ENCODE results near the gene PGAM2.

PGAM2 gene

DNA sequence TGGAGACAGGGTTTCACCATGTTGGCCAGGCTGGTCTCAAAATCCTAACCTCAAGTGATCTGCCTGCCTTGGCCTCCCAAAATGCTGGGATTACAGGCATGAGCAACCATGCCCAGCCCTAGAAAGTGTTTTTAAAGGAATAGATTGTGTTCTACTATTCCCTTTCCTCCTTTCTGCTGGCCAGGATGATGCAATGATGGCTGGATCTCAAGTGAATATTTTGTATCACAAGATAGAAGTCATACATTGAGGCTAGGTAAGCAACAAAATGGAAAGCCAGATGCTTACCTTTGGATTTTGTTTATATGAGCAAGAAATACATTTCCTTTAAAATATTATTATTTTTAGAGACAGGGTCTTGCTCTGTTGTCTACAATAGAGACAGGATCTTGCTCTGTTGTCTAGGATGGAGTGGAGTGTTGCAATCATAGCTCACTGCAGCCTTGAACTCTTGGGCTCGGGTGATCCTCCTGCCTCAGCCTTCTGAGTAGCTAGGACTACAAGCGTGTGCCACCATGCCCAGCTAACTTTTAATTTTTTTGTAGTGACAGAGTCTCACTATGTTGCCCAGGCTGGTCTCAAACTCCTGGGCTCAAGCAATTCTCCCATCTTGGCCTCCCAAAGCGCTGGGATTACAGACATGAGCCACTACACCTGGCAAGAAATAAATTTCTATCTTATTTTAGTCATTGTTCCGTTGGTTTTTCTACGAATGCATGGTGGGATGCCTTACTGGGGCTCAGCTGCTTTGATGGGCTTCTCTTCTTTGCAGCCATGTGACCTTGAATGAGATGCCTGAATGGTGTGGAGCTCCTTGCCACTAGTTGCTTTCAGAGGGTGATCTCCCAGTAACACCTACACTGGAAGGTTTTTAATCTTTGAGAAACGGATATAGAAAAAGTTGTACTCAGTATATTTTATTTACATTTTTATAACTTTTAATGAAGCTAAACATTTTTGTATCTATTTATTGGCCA, 33.0 kb upstream of the PGAM2 start:
- CTCF ChIA-PET, result interaction anchor here (0.7 to 1.6 kb wide), 4 partner anchors 11 to 34 kb away, joined by 3 to 6 read pairs (median 3); no protein-coding TSS in a partner anchor
- no peak overlapping the region for H3K27ac ChIP-seq (ENCODE audit: extremely low read depth, low read depth, low read length)
- POLR2A ChIA-PET, result no interaction called here
- no peaks in the 10 kb centered on the region for H3K36me3 ChIP-seq (ENCODE audit: control insufficient read depth in 2 of 2, insufficient read depth in 1 of 2, low read length in 2 of 2)
- no peak overlapping the region for H3K4me3 ChIP-seq (ENCODE audit: low read depth, low read length)
- H3K9me3 ChIP-seq (ENCODE audit: control insufficient read depth, insufficient read depth, low read depth, low read length), result no peaks in the 10 kb centered on the region
- H3K4me1 ChIP-seq (ENCODE audit: control insufficient read depth, insufficient read depth, low read length), result no peaks in the 10 kb centered on the region; the same call in 1 of the 2 replicates
- TF ChIP-seq ZNF335 (tag by site-specific recombination; conservative IDR thresholded peaks at IDR 0.05), result peak; percentile 8
- TF ChIP-seq ZNF585B (tag by site-specific recombination; IDR thresholded peaks at IDR 0.05), result no peak

DNA sequence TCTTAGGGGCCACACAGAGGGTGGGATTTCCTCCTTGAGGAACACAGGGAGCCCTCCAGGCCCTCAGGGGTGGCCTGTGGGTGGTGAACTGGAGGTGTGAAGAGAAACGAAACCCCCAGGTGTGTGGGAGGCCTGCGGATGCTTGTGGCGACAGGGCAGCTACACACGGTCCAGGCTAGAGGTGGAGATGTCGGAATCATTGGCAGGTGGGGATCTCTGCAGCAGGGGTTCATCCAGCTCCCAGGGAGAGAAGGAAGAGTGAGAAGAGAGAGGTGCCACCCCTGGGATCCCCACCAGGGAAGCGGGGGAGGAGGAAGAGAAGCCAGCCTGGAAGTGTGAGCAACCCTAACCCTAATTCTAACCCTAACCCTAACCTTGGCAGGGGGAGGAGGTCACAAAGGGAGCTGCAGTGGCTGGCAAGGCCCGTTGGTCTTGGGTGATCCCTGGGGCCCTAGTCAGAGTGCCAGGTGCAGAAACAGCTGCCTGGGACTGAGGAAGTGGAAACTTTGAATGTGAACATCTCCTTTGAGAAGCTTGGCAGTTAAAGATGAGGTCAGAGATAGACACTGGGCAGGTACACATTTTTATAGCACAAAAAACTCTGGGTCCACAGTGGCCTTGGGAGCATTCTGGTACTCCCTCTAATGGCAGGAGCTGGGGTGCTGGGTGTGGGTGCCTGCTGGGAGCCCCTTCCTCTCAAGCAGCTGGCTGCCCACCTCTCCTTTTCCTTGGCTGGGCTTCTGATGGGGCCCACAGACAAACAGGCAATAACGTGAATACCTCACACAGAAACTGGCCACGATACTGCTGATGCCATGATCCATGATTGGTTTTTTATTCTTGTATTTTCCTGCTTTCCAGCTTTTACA, 31.9 kb upstream of the PGAM2 start:
- POLR2A ChIA-PET, result no interaction called here
- no peaks in the 10 kb centered on the region; the same call in 1 of the 2 replicates for H3K4me1 ChIP-seq (ENCODE audit: control insufficient read depth, insufficient read depth, low read length)

DNA sequence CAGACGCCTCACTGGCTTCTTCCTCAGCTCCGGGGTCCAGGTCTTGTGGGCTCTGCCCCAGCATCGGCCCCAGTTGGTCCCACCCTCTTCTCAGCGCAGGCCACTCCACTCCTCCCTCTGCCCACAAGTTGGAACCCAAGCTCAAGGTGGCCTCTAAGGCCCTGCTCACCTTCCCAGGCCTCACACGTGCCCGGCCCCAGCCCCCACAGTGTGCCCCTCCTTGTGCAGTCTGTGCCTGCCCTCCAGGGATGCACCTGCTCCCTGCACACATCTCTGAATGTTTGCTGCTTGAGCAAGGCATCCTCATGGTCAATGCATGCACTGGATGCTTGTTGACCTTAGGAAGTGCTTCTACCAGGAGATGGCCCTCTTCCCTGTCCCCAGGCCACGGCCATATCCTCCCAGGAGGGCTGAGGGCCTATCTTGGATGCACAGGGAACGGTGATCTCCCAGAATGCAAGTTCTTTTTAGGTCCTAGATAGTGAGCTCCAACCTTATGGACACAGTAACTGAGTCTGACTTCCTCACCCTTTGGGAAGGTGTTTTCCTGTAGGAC, 31.0 kb upstream of the PGAM2 start:
- no peaks in the 10 kb centered on the region; the same call in 1 of the 2 replicates for H3K4me1 ChIP-seq (ENCODE audit: control insufficient read depth, insufficient read depth, low read length)
- no peak overlapping the region for H3K27ac ChIP-seq (ENCODE audit: extremely low read depth, low read depth, low read length)
- TF ChIP-seq BCL11A (tag by site-specific recombination; IDR thresholded peaks at IDR 0.05; ENCODE audit: low read depth), result no peak
- no peak for TF ChIP-seq EGR2 (tag by site-specific recombination; IDR thresholded peaks at IDR 0.05; ENCODE audit: low read depth)
- no peak for TF ChIP-seq SCRT1 (tag by site-specific recombination; IDR thresholded peaks at IDR 0.05; ENCODE audit: borderline replicate concordance)
- no peak overlapping the region for H3K4me3 ChIP-seq (ENCODE audit: low read depth, low read length)
- ChIA-PET POLR2A (no interaction called here), CTCF (interaction anchor here (0.7 kb wide), 1 partner anchor 127 kb away, joined by 4 read pairs; no protein-coding TSS in a partner anchor)
- no peaks in the 10 kb centered on the region for H3K9me3 ChIP-seq (ENCODE audit: control insufficient read depth, insufficient read depth, low read depth, low read length)
- no peaks in the 10 kb centered on the region for H3K36me3 ChIP-seq (ENCODE audit: control insufficient read depth in 2 of 2, insufficient read depth in 1 of 2, low read length in 2 of 2)

More for the DNA sequence above, 31.9 kb upstream of the PGAM2 start:
- Histone ChIP-seq H3K4me3 (ENCODE audit: low read depth, low read length) (no peak overlapping the region), H3K36me3 (ENCODE audit: control insufficient read depth in 2 of 2, insufficient read depth in 1 of 2, low read length in 2 of 2) (no peaks in the 10 kb centered on the region), H3K9me3 (ENCODE audit: control insufficient read depth, insufficient read depth, low read depth, low read length) (no peaks in the 10 kb centered on the region), H3K27ac (ENCODE audit: extremely low read depth, low read depth, low read length) (no peak overlapping the region)
- TF ChIP-seq EGR2 (tag by site-specific recombination; IDR thresholded peaks at IDR 0.05; ENCODE audit: low read depth) (peak; percentile 81), ZFHX2 (tag by site-specific recombination; conservative IDR thresholded peaks at IDR 0.05) (peak; percentile 65), ZNF404 (tag by site-specific recombination; IDR thresholded peaks at IDR 0.05) (no peak), GLI4 (tag by site-specific recombination; IDR thresholded peaks at IDR 0.05) (no peak)
- TF ChIP-seq, protein P1, sequence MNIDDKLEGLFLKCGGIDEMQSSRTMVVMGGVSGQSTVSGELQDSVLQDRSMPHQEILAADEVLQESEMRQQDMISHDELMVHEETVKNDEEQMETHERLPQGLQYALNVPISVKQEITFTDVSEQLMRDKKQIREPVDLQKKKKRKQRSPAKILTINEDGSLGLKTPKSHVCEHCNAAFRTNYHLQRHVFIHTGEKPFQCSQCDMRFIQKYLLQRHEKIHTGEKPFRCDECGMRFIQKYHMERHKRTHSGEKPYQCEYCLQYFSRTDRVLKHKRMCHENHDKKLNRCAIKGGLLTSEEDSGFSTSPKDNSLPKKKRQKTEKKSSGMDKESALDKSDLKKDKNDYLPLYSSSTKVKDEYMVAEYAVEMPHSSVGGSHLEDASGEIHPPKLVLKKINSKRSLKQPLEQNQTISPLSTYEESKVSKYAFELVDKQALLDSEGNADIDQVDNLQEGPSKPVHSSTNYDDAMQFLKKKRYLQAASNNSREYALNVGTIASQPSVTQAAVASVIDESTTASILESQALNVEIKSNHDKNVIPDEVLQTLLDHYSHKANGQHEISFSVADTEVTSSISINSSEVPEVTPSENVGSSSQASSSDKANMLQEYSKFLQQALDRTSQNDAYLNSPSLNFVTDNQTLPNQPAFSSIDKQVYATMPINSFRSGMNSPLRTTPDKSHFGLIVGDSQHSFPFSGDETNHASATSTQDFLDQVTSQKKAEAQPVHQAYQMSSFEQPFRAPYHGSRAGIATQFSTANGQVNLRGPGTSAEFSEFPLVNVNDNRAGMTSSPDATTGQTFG (tag by site-specific recombination; IDR thresholded peaks at IDR 0.05; ENCODE audit: borderline replicate concordance), result no peak
- CTCF ChIA-PET, result interaction anchor here (0.6 to 0.7 kb wide), 3 partner anchors 19 to 126 kb away, joined by 3 to 4 read pairs (median 3); no protein-coding TSS in a partner anchor

DNA sequence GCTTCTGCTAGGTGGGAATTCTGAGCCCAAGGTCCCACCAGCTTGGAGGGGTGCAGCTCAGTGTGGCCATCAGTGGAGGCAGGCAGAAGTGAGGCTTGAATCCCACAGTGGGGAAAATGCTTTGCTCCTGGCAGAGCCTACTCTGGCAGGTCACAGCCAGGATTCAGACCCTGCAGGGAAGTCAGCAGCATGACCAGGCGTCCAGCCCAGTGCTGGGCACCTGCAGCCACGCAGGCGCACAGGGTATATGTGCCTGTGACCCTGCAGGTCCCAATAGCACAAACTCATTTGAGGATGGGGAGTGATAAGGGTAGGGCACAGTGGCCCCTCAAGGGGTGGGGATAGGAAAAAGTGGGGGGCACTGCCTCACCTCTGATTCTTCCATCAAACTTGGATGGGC, 30.4 kb upstream of the PGAM2 start:
- no peaks in the 10 kb centered on the region for H3K36me3 ChIP-seq (ENCODE audit: control insufficient read depth in 2 of 2, insufficient read depth in 1 of 2, low read length in 2 of 2)
- ChIA-PET POLR2A (no interaction called here), CTCF (no interaction called here)
- no peaks in the 10 kb centered on the region for H3K9me3 ChIP-seq (ENCODE audit: control insufficient read depth, insufficient read depth, low read depth, low read length)
- H3K4me3 ChIP-seq (ENCODE audit: low read depth, low read length), result no peak overlapping the region
- H3K4me1 ChIP-seq (ENCODE audit: control insufficient read depth, insufficient read depth, low read length), result no peaks in the 10 kb centered on the region; the same call in 1 of the 2 replicates
- H3K27ac ChIP-seq (ENCODE audit: extremely low read depth, low read depth, low read length), result no peak overlapping the region
- no peak for TF ChIP-seq ZFP69B (tag by site-specific recombination; IDR thresholded peaks at IDR 0.05)
- TF ChIP-seq ZNF843 (tag by site-specific recombination; IDR thresholded peaks at IDR 0.05), result no peak
- TF ChIP-seq ZBTB7A (tag by site-specific recombination; IDR thresholded peaks at IDR 0.05; ENCODE audit: low read depth), result no peak
- TF ChIP-seq KLF8 (tag by site-specific recombination; IDR thresholded peaks at IDR 0.05), result no peak
- no peak for TF ChIP-seq BCL11B (tag by site-specific recombination; IDR thresholded peaks at IDR 0.05; ENCODE audit: low read depth)
- TF ChIP-seq, protein P2, sequence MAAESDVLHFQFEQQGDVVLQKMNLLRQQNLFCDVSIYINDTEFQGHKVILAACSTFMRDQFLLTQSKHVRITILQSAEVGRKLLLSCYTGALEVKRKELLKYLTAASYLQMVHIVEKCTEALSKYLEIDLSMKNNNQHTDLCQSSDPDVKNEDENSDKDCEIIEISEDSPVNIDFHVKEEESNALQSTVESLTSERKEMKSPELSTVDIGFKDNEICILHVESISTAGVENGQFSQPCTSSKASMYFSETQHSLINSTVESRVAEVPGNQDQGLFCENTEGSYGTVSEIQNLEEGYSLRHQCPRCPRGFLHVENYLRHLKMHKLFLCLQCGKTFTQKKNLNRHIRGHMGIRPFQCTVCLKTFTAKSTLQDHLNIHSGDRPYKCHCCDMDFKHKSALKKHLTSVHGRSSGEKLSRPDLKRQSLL (tag by site-specific recombination; IDR thresholded peaks at IDR 0.05), result no peak
- TF ChIP-seq ZNF354C (tag by site-specific recombination; IDR thresholded peaks at IDR 0.05; ENCODE audit: borderline replicate concordance, low read depth), result no peak
- TF ChIP-seq ZNF2 (tag by site-specific recombination; IDR thresholded peaks at IDR 0.05), result no peak
- TF ChIP-seq ZNF214 (tag by site-specific recombination; IDR thresholded peaks at IDR 0.05; ENCODE audit: borderline replicate concordance), result no peak
- no peak for TF ChIP-seq ZNF394 (tag by site-specific recombination; IDR thresholded peaks at IDR 0.05; ENCODE audit: borderline replicate concordance)
- TF ChIP-seq REPIN1 (tag by site-specific recombination; IDR thresholded peaks at IDR 0.05; ENCODE audit: low read depth), result no peak
- TF ChIP-seq ZNF747 (tag by site-specific recombination; IDR thresholded peaks at IDR 0.05), result no peak
- TF ChIP-seq YY1 (tag by site-specific recombination; IDR thresholded peaks at IDR 0.05), result no peak
